Lower lobe of right lung (tissue), 2 donors: ENCODE data around the gene NCKAP5. TPM values are rescaled to one million over a fixed set of nuclear protein-coding genes. Genes with fewer than 3 reads are reported as not detected.

Source experiments
- ATAC-seq, 2 donors: fragments of 200-7000 bp; cut with Tn5 transposase; one replicate each; pipeline ENCODE4 v1.9.1; 2020 to 2022; ENCODE audit warnings: mild to moderate bottlenecking in 2 of 2, moderate library complexity in 2 of 2
- DNase-seq: peaks from one replicate; pipeline ENCODE4 v3.0.0-alpha.2; 2020
- H3K27ac ChIP-seq: fragments of 200-600 bp; one replicate; pipeline ENCODE4 v1.8.0; 2022
- H3K27me3 ChIP-seq: fragments of 200-600 bp; one replicate; pipeline ENCODE4 v1.8.0; 2022; ENCODE audit warnings: low read depth
- H3K36me3 ChIP-seq: fragments of 200-600 bp; one replicate; pipeline ENCODE4 v1.8.0; 2022; ENCODE audit warnings: mild to moderate bottlenecking
- H3K4me1 ChIP-seq: fragments of 200-600 bp; one replicate; pipeline ENCODE4 v1.8.0; 2022
- H3K4me3 ChIP-seq: fragments of 200-600 bp; one replicate; pipeline ENCODE4 v1.8.0; 2022; ENCODE audit warnings: mild to moderate bottlenecking
- H3K9me3 ChIP-seq: fragments of 200-600 bp; one replicate; pipeline ENCODE4 v1.8.0; 2022
- intact Hi-C: fragments of 100-400 bp; cut with DNase I; formaldehyde crosslinking; loops from one replicate; pipeline ENCODE4 v1.11.0; 2022
- total RNA-seq: library from RNA; stranded (reverse); fragmentation: NEBNext Ultra II Directional; extraction: Animal tissue kit (Norgen Biotek cat#: 25700); gene quantifications from one replicate; pipeline ENCODE4 v1.2.1, GENCODE V29; 2021
- TF ChIP-seq, protein P1 (sequence below): fragments of 200-600 bp; IDR thresholded peaks from one replicate; pipeline ENCODE4 v1.8.0; 2022; ENCODE audit warnings: antibody characterized with exemption, mild to moderate bottlenecking
- donor health status: DM: no; HTN: yes; CAD: no; lungs with severe emphysema.

The NCKAP5 gene
- total RNA-seq, 1 donor from 2014 or later, result 34.6 TPM

DNA sequence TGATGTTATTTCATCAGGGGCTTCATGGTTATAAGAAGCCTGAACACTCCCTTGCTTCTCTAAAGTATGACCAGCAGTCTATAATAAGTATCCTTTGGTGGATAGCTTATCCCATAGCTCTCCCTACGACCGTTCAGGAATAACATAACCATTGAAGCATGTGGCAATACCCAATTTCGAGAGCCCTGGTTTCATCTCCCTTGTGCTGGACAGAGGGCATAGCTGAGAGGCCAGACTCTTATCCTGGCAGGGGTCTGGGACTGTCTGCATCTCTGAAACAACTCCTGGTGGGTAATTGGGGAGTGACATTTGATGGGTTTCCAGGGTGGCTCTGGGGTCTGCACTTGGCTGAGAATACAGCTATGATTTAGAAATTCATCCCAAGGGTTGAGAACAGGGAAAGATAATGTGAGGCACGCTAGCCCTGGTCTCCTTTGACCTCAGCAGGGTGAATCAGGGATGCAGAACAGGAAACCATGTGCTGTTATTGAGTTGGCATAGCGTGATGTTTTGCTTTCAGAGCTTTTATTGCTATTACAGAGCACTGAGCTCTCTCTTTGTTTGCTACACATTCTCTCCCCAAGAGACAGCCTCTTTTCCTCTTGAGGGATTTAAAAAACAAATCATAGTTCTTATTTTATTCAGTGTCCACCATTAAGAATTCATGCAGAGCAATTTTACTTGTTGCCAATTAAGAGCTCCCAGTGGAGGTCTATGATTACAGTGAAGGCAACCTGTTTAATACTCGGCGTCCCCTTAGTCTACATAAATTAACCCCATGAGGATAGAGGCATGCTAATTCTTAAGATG is 274.5 kb downstream of the NCKAP5 start:
- TF ChIP-seq, protein P1, sequence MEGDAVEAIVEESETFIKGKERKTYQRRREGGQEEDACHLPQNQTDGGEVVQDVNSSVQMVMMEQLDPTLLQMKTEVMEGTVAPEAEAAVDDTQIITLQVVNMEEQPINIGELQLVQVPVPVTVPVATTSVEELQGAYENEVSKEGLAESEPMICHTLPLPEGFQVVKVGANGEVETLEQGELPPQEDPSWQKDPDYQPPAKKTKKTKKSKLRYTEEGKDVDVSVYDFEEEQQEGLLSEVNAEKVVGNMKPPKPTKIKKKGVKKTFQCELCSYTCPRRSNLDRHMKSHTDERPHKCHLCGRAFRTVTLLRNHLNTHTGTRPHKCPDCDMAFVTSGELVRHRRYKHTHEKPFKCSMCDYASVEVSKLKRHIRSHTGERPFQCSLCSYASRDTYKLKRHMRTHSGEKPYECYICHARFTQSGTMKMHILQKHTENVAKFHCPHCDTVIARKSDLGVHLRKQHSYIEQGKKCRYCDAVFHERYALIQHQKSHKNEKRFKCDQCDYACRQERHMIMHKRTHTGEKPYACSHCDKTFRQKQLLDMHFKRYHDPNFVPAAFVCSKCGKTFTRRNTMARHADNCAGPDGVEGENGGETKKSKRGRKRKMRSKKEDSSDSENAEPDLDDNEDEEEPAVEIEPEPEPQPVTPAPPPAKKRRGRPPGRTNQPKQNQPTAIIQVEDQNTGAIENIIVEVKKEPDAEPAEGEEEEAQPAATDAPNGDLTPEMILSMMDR, result no peak
- Histone ChIP-seq H3K4me1 (no peaks in the 10 kb centered on the region), H3K36me3 (no peaks in the 10 kb centered on the region), H3K27ac (no peak overlapping the region), H3K4me3 (no peak overlapping the region), H3K27me3 (no peaks in the 10 kb centered on the region), H3K9me3 (no peaks in the 10 kb centered on the region)
- DNase-seq, result no peak
- ATAC-seq, result peak in 1 of 2 donors; percentile 17
- intact Hi-C loops, result no loop called here

DNA sequence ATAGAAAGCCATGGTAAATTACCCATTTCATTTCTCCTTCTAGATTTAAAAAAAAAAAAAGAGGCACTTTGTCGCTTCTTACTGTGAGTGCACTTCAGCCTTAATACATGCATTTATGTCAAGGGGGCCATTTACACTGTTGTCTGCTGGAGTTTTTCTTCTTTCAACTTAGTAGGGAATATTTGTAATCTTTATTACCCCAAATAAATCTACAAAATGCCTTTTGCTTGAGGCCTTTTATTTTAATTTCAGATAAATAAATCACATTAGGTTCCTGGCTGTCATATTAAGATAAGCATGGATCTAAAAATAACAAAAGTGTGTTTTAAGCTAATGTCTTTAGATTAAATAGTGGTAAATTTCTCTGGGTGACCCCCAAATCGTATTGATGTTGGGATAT is 276.0 kb downstream of the NCKAP5 start:
- H3K4me1 ChIP-seq, result no peaks in the 10 kb centered on the region
- TF ChIP-seq, protein P1, result no peak
- DNase-seq, result no peak
- intact Hi-C loops, result no loop called here
- no peak for ATAC-seq
- H3K4me3 ChIP-seq, result no peak overlapping the region
- no peak overlapping the region for H3K27ac ChIP-seq
- H3K9me3 ChIP-seq, result no peaks in the 10 kb centered on the region
- no peaks in the 10 kb centered on the region for H3K27me3 ChIP-seq
- no peaks in the 10 kb centered on the region for H3K36me3 ChIP-seq

DNA sequence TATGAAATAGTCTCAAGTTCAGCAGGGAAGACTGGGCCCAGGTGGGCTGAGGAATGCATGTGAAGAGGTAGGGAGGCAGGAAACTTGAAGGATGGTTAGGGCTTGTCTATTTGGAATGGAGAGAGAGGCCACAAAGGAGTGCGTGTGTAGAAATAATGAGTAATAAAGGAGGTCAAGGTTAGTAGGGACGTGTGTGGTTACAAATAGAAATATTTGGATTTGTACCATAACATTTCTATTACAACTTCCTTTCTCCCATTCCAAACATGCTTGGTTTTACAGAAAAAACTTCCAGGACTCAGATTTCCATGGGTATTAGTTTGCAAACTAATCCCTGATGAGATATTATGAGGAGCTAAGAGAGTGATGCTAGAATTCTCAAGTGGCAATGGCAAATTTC is 280.6 kb downstream of the NCKAP5 start:
- Histone ChIP-seq H3K4me1 (no peaks in the 10 kb centered on the region), H3K27me3 (no peaks in the 10 kb centered on the region), H3K4me3 (no peak overlapping the region), H3K27ac (no peak overlapping the region), H3K36me3 (no peaks in the 10 kb centered on the region), H3K9me3 (no peaks in the 10 kb centered on the region)
- DNase-seq (no peak), ATAC-seq (no peak)
- TF ChIP-seq, protein P1, result no peak
- intact Hi-C loops, result no loop called here

DNA sequence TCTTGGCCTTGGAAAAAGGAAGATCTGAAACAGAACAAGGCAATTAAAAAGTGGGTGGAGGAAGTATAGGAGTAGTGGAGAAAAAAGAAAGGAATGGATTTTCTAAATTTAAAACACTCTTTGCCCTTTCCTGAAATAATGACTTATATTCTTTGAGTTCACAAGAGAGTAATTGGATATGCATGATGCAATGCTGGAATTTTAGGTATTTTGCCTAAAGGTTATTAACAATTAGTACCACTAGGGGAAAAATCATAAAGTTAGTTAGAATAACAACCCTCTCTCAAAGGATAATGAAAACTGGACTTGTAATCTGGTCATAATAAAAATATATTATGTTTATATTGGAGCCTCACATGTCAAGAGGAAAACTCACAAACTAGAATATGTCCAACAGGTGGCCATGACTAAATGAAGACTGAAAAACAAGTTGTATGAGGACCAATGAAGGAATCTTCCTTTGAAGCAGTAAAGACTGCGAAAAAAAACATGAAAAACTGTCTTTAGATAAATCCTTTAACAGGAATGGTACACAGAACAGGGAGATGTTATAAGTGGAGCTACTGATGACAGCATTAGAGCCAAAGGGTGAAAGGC is 281.8 kb downstream of the NCKAP5 start:
- DNase-seq, result no peak
- H3K4me1 ChIP-seq, result no peaks in the 10 kb centered on the region
- TF ChIP-seq, protein P1, result no peak

DNA sequence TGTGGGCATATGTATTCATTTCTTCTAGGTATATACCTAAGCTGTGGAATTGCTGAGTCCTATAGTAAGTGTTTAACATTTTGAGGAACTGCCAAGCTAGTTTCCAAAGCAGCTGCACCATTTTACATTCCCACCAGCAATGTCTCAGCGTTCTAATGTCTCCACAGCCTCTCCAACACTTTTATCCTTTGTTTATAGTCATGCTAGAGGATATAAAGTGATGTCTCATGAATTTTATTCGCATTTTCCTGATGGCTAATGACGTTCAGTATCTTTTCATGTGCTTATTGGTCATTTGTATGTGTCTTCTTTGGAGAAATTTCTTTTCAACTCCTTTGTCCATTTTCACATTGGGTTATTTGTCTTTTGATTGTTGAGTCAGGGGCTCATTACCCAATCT is 295.2 kb downstream of the NCKAP5 start:
- TF ChIP-seq, protein P1, result no peak
- DNase-seq (no peak), ATAC-seq (no peak)
- no peaks in the 10 kb centered on the region for H3K27me3 ChIP-seq
- H3K9me3 ChIP-seq, result no peaks in the 10 kb centered on the region
- intact Hi-C loops, result no loop called here
- no peaks in the 10 kb centered on the region for H3K36me3 ChIP-seq
- H3K4me1 ChIP-seq, result no peaks in the 10 kb centered on the region
- no peak overlapping the region for H3K4me3 ChIP-seq
- no peak overlapping the region for H3K27ac ChIP-seq

More for the DNA sequence above, 281.8 kb downstream of the NCKAP5 start:
- intact Hi-C loops, result no loop called here
- H3K27ac ChIP-seq, result no peak overlapping the region
- no peak overlapping the region for H3K4me3 ChIP-seq
- no peak for ATAC-seq
- no peaks in the 10 kb centered on the region for H3K9me3 ChIP-seq
- no peaks in the 10 kb centered on the region for H3K27me3 ChIP-seq
- no peaks in the 10 kb centered on the region for H3K36me3 ChIP-seq
